Cardiac fibroblast (primary cell): ENCODE data around the gene ELN.

Source experiments
- DNase-seq, 2 donors: peaks; one replicate each; pipeline versions ENCODE4 v3.0.0 to v3.0.0-alpha.2; 2010; ENCODE audit warnings: low read depth in 2 of 2
- H3K4me3 ChIP-seq, 2 donors: replicated peaks in 1 of 2; 1 replicate in 1 of 2; 2 replicates in 1 of 2; pipeline ENCODE4 v1.5.1; 2011; ENCODE audit warnings: low read depth in 2 of 2, low read length in 2 of 2, mild to moderate bottlenecking in 2 of 2, moderate library complexity in 1 of 2
- TF ChIP-seq, protein P1 (sequence below): IDR thresholded peaks from one replicate; pipeline ENCODE4 v1.5.1; 2011; ENCODE audit warnings: low read depth, mild to moderate bottlenecking, low read length, inconsistent platforms

ELN gene

DNA sequence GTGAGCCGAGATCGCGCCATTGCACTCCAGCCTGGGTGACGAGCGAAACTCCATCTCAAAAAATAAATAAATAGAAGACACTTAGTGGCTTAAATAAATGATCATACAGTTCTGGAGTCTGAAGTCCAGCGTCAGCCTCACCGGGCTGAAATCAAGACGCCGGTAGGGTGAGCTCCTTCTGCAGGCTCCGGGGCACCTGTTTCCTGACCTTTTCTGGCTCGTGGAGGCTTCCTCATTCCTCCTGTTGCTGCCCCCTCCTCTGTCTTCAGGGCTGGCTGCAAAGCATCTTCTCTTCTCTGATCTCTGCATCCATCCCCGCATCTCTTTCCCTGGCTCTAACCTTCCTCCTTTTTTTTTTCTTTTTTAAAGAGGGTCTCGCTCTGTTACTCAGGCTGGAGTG is 88.4 kb downstream of the ELN start:
- H3K4me3 ChIP-seq, result no peak overlapping the region
- TF ChIP-seq, protein P1, sequence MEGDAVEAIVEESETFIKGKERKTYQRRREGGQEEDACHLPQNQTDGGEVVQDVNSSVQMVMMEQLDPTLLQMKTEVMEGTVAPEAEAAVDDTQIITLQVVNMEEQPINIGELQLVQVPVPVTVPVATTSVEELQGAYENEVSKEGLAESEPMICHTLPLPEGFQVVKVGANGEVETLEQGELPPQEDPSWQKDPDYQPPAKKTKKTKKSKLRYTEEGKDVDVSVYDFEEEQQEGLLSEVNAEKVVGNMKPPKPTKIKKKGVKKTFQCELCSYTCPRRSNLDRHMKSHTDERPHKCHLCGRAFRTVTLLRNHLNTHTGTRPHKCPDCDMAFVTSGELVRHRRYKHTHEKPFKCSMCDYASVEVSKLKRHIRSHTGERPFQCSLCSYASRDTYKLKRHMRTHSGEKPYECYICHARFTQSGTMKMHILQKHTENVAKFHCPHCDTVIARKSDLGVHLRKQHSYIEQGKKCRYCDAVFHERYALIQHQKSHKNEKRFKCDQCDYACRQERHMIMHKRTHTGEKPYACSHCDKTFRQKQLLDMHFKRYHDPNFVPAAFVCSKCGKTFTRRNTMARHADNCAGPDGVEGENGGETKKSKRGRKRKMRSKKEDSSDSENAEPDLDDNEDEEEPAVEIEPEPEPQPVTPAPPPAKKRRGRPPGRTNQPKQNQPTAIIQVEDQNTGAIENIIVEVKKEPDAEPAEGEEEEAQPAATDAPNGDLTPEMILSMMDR, result no peak
- DNase-seq, result no peak
